Right atrium auricular region (tissue), 2 donors: ENCODE results near the gene FKBP1B. TPM values are rescaled to one million over a fixed set of nuclear protein-coding genes. Genes with fewer than 3 reads are reported as not detected.
A peak's percentile ranks its signal among the peaks of the same experiment; 100 is the strongest.
"Not testable (repeated sequence)": the region's sequence is repeated elsewhere in the genome, so short reads cannot be mapped to it uniquely, and the experiment has no call there.

Experiments
- DNase-seq: peaks from one replicate; pipeline ENCODE4 v3.0.0-alpha.2; 2019; ENCODE audit warnings: low spot score
- H3K27ac ChIP-seq, 2 donors: fragments of 200-600 bp; sonication (generic); 1 replicate in 1 of 2; 2 replicates in 1 of 2; pipeline ENCODE4 v1.5.1; 2016 to 2019
- H3K27me3 ChIP-seq, 2 donors: fragments of 200-600 bp; sonication (generic); one replicate each; pipeline versions ENCODE4 v1.5.1 to v1.6.0; 2017 to 2019
- H3K36me3 ChIP-seq: fragments of 200-600 bp; sonication (generic); one replicate; pipeline ENCODE4 v1.5.1; 2016
- H3K4me1 ChIP-seq, 2 donors: fragments of 200-600 bp; sonication (generic); one replicate each; pipeline versions ENCODE4 v1.5.1 to v1.6.0; 2017 to 2019
- H3K4me3 ChIP-seq, 2 donors: fragments of 200-600 bp; sonication (generic); 1 replicate in 1 of 2; 2 replicates in 1 of 2; pipeline ENCODE4 v1.5.1; 2017 to 2019; ENCODE audit warnings: mild to moderate bottlenecking in 1 of 2, moderate library complexity in 1 of 2
- H3K9me3 ChIP-seq, 2 donors: fragments of 200-600 bp; sonication (generic); one replicate each; pipeline ENCODE4 v1.5.1; 2019
- total RNA-seq, 2 donors: library from RNA; depleted of rRNA; stranded (reverse); fragments of >200 nt; gene quantifications; one replicate each; pipeline ENCODE4 v1.1.0, GENCODE V29; 2016
- TF ChIP-seq, protein P1 (sequence below), 2 donors: fragments of 200-600 bp; sonication (generic); IDR thresholded peaks; one replicate each; pipeline ENCODE4 v1.5.1; 2019; ENCODE audit warnings: antibody characterized with exemption in 2 of 2

Gene FKBP1B
- total RNA-seq, 2 donors from 2014 or later, result 5.0 to 8.5 TPM

DNA sequence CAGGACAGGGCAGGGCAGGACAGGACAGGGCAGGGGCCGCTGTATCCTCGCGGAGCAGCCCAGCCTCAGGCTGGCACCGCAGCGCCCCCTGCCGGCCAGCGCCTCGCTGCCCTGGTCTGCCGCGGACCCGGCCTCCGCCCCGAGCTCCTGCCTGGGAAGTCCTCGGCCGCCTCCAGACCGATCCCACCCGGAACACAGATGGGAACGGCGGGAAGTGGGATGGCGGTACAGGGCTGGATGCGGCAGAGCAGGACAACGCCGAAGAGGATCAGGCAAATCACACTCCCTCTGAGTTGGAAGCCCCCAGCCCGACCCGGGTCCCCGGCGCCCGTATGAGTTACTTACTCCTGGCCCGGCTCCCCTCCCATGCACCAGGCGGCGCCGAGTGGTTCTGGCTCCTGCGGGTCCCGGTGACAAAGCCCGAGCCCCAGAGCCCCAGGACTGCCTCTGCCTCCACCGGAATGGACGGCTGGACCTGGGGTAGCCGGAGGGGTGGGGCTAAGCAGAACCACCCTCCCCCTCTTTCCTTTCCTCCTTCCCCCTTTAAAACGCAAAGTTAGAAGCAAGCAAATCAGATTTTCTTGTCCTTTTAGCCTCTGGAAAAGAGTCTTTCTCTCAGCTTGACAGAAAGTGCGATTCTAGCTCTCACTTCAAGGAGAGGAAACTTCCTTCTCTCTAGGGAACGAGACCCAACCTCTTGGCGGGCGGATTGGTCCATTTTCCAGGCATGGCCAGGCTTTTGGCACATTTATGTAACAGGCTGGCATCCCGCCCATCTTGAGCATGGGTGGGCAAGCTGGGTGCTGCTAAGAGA is 35.1 kb downstream of the FKBP1B start, which contains the start of gene TP53I3:
TSS of gene TP53I3 (minus strand) at position 449 of the 814 bp plus-strand sequence. CDS start 508 bp downstream, outside the sequence.
- H3K27me3 ChIP-seq, result no peaks in the 10 kb centered on the region
- DNase-seq, result peak; percentile 88
- no peaks in the 10 kb centered on the region for H3K9me3 ChIP-seq
- TF ChIP-seq, protein P1, sequence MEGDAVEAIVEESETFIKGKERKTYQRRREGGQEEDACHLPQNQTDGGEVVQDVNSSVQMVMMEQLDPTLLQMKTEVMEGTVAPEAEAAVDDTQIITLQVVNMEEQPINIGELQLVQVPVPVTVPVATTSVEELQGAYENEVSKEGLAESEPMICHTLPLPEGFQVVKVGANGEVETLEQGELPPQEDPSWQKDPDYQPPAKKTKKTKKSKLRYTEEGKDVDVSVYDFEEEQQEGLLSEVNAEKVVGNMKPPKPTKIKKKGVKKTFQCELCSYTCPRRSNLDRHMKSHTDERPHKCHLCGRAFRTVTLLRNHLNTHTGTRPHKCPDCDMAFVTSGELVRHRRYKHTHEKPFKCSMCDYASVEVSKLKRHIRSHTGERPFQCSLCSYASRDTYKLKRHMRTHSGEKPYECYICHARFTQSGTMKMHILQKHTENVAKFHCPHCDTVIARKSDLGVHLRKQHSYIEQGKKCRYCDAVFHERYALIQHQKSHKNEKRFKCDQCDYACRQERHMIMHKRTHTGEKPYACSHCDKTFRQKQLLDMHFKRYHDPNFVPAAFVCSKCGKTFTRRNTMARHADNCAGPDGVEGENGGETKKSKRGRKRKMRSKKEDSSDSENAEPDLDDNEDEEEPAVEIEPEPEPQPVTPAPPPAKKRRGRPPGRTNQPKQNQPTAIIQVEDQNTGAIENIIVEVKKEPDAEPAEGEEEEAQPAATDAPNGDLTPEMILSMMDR (IDR thresholded peaks at IDR 0.05), result peak; percentile 97 to 98
- peaks cover 6% of the 10 kb centered on the region for H3K36me3 ChIP-seq
- H3K27ac ChIP-seq, result peak within 1 kb of the TSS; percentile 83 to 90
- H3K4me3 ChIP-seq, result peak within 1 kb of the TSS; percentile 50 to 63
- peaks cover 0 to 18% of the 10 kb centered on the region in 2 donors for H3K4me1 ChIP-seq

DNA sequence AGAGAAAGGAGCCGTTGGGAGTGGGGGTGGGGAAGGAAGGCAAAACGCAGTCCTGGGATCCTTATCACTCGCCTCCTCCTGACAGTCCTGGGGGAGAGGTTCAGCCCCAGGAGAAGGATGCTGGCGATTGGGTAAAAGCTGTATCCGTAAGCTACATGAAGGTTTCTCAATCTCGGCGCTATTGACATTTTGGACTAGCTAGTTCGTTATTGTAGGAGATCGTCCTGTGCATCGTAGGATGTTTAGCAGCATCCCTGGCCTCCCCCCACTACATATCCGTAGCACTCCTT is 35.6 kb downstream of the FKBP1B start:
- peaks cover 0 to 18% of the 10 kb centered on the region in 2 donors for H3K4me1 ChIP-seq
- H3K36me3 ChIP-seq, result peaks cover 6% of the 10 kb centered on the region
- no peaks in the 10 kb centered on the region for H3K27me3 ChIP-seq
- H3K27ac ChIP-seq, result peak overlapping the region; percentile 83 to 90
- no peak for DNase-seq
- TF ChIP-seq, protein P1 (IDR thresholded peaks at IDR 0.05), result no peak
- no peaks in the 10 kb centered on the region for H3K9me3 ChIP-seq
- H3K4me3 ChIP-seq, result peak overlapping the region; percentile 50 to 63

DNA sequence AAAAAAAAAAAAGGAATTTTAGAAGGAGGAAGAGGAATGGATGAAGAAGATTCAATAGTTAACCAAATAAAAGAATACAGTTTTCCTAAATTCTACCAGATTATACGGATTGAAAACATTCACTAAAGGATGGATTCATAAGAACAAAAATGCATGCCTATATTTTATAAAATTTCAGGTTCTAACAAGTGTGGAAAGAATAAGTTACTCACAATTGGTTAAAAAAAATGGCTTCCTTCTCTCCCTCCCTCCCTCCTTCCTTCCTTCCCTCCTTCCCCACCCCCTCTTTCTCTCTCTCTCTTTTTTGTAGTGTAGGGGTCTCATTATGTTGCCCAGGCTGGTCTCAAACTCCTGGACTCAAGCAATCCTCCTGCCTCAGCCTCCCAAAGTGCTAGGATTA is 36.7 kb downstream of the FKBP1B start:
- Histone ChIP-seq H3K9me3 (no peaks in the 10 kb centered on the region), H3K27ac (no peak overlapping the region), H3K4me1 (peaks cover 0 to 18% of the 10 kb centered on the region in 2 donors), H3K4me3 (no peak overlapping the region), H3K36me3 (peaks cover 6% of the 10 kb centered on the region), H3K27me3 (no peaks in the 10 kb centered on the region)
- TF ChIP-seq, protein P1 (IDR thresholded peaks at IDR 0.05), result no peak
- no peak for DNase-seq

DNA sequence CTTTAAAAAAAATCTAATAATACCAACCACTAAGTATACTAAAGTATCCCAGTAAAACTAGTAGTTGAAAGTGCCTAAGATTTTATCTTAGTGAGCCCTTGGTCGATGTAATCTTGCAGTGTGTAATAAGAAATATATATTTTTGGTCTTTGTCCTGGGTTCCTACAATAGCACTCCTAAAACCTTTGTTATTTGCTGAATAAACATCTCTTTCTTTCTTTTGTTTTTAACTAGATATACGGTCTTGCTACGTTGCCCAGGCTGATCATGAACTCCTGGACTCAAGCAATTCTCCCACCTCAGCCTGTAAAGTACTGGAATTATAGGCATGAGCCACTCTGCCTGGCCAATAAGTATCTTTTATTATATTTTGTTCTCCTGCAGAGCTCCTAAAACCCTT is 37.5 kb downstream of the FKBP1B start:
- TF ChIP-seq, protein P1 (IDR thresholded peaks at IDR 0.05), result no peak
- no peak overlapping the region for H3K27ac ChIP-seq
- no peaks in the 10 kb centered on the region for H3K27me3 ChIP-seq
- H3K36me3 ChIP-seq, result peaks cover 4% of the 10 kb centered on the region
- H3K9me3 ChIP-seq, result no peaks in the 10 kb centered on the region
- DNase-seq, result no peak
- H3K4me1 ChIP-seq, result peaks cover 0 to 18% of the 10 kb centered on the region in 2 donors
- H3K4me3 ChIP-seq, result no peak overlapping the region

DNA sequence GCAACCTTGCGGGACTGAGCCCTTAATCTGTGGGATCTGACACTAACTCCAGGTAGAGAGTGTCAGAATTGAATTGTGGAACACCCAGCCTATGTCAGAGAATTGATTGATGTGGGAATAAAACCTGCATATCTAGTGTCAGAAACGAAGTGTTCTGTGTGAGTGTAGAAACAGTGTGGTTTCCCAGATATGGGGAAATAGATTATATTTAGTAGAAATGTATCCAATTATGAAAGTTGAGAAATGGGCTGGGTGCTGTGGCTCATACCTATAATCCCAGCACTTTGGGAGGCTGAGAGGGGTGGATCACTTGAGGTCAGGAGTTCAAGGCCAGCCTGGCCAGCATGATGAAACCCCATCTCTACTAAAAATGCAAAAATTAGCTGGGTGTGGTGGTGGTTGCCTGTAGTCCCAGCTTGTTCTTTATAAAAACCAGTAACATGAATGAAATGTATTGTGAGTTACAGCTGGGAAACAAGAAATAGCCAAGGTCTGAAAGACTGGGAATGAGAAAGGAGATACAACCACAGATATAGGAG is 39.3 kb downstream of the FKBP1B start:
- no peak for DNase-seq
- Histone ChIP-seq H3K36me3 (no peaks in the 10 kb centered on the region), H3K4me3 (no peak overlapping the region), H3K27me3 (no peaks in the 10 kb centered on the region), H3K4me1 (peaks cover 0 to 7% of the 10 kb centered on the region in 2 donors), H3K9me3 (no peaks in the 10 kb centered on the region), H3K27ac (no peak overlapping the region)
- TF ChIP-seq, protein P1 (IDR thresholded peaks at IDR 0.05), result no peak

DNA sequence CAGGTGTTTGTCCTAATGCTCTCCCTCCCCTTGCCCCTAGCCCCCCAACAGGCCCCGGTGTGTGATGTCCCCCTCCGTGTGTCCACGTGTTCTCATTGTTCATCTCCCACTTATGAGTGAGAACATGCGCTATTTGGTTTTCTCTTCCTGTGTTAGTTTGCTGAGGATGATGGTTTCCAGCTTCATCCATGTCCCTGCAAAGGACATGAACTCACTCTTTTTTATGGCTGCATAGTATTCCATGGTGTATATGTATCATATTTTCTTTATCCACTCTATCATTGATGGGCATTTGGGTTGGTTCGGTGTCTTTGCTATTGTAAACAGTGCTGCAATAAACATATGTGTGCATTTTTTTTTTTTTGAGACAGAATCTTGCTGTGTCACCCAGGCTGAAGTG is 43.7 kb downstream of the FKBP1B start:
- not testable (repeated sequence) for H3K27ac ChIP-seq, DNase-seq, H3K4me1 ChIP-seq, H3K36me3 ChIP-seq, H3K4me3 ChIP-seq, H3K9me3 ChIP-seq, H3K27me3 ChIP-seq

DNA sequence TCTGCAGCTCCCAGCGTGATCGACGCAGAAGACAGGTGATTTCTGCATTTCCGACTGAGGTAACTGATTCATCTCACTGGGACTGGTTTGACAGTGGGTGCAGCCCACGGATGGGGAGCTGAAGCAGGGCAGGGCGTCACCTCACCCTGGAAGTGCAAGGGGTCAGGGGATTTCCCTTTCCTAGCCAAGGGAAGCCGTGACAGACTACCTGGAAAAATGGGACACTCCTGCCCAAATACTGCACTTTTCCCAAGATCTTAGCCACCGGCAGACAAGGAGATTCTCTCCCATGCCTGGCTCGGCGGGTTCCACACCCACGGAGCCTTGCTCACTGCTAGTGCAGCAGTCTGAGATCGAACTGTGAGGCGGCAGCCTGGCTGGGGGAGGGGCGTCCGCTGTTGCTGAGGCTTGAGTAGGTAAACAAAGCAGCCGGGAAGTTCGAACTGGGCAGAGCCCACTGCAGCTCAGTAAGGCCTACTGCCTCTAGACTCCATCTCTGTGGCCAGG is 45.7 kb downstream of the FKBP1B start:
- H3K27ac ChIP-seq, H3K36me3 ChIP-seq, DNase-seq, H3K4me3 ChIP-seq, H3K4me1 ChIP-seq, H3K27me3 ChIP-seq, H3K9me3 ChIP-seq: not testable (repeated sequence)

DNA sequence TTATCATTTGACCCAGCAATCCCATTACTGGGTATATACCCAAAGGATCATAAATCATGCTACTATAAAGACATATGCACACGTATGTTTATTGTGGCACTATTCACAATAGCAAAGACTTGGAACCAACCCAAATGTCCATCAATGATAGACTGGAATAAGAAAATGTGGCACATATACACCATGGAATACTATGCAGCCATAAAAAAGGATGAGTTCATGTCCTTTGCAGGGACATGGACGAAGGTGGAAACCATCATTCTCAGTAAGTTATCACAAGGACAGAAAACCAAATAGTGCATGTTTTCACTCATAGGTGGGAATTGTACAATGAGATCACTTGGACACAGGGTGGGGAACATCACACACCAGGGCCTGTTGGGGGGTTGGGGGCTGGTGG is 51.2 kb downstream of the FKBP1B start:
- H3K27me3 ChIP-seq, H3K36me3 ChIP-seq, H3K9me3 ChIP-seq, H3K4me1 ChIP-seq, H3K27ac ChIP-seq, H3K4me3 ChIP-seq, DNase-seq: not testable (repeated sequence)
